NCI-H2196 (cell line): ENCODE data around the gene PLEKHA4.

ENCODE experiments used
- DNase-seq: peaks from one replicate; lab custom pipeline; 2025; ENCODE audit not compliant: unreplicated experiment; lab: John Stamatoyannopoulos, UW

Gene PLEKHA4

DNA sequence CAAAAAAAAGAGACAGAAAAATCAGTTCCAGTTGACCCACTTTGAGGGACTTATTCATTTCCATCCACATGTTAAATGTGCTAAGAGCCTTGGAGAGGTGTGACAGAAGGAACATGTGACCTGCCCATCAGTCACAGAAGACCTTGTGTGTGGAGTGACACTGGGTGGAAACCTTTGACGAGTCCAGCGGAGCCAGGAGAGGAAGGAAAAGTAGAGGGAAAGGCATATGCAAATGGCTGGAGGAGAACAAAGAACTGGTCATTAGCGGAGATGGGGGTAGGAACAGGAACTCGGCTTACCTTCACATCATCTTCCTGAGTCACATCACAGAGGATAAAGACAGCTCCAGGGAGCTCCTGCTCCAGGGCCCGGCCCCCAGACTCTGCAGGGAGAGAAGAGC lies 34.4 kb downstream of the PLEKHA4 start:
- DNase-seq = no peak

DNA sequence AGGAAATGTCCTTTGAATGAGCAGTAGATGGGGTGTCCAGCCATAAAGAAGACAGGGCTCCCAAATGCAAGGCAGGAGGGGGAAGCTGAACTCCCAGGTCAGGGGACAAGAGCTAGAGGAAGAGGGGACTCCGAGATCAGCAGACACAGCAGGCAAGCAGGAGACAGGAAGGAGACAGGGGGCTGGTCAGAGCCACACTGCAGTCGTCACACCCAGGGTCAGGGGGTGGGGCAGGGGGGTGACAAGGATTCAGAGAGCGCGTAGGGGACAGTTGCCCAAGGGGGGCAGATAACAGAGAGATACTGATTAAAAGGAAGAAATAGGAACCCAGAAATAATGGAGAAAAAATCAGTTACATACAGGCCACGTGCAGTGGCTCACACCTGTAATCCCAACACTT lies 35.4 kb downstream of the PLEKHA4 start:
- no peak for DNase-seq

DNA sequence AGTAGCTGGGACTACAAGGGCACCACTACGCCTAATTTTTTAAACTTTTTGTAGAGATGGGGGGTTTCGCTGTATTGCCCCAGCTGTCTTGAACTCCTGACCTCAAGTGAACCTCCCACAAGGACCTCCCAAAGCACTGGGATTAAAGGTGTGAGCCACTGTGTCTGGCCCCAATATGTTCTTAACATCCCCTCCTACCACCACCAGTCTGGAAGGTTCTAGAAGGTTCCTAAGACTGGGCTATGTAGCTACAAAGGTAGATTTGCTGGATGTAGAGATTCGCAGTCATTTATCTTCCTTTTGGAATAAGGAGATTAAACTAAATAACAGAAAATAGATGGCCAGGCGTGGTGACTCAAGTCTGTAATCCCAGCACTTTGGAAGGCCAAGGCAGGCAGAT lies 37.5 kb downstream of the PLEKHA4 start:
- no peak for DNase-seq

DNA sequence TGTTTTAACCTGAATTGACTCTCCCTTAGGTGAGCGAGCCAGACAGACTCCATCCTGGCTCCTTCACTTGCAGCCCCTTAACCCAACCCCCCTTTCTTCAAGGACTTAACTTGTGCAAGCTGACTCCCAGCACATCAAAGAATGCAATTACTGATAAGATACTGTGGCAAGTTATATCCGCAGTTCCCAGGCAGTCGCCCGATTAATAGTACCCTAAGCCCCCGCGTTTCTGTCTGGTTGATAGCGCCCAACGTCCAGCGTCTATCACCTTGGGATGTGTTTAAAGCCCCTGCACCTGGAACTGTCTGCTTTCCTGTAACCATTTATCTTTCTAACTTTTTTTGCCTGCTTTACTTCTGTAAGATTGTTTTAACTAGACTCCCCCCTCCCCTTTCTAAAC lies 38.3 kb downstream of the PLEKHA4 start:
- no peak for DNase-seq

DNA sequence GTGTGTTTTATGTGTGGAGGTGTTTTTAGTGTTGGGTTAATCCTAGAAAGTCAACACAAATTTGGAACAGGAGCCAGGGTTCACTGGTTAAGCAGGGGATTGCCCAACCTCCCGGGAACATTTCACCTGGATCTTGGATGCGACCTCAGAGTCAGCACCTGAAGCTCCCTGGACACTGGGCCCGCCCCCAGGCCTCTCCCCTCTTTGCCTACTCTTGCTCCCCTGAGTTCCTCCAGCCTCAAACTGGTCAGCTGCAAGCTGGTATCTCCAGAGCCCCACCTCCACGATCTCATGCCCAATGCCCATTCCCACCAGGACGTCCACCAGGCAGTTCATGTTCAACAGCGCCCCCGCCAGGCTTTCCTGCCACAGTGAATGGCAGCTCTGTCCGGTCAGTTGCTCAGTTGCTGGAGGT lies 41.8 kb downstream of the PLEKHA4 start:
- peak; percentile 50 for DNase-seq

DNA sequence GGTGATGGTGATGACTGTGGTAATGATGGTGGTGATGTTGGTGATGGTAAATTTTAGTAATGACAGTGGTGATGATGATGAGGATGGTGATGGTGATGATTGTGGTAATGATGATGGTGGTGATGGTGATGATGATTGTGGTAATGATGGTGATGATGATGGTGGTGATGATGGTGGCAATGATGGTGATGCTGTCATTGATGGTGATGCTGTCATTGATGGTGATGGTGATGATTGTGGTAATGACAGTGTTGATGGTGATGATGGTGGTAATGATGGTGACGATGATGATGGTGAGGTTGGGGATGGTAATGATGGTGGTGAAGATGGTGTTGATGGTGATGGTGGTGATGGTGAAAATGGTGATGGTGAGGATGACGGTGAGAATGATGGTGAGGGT lies 45.9 kb downstream of the PLEKHA4 start:
- no peak for DNase-seq

DNA sequence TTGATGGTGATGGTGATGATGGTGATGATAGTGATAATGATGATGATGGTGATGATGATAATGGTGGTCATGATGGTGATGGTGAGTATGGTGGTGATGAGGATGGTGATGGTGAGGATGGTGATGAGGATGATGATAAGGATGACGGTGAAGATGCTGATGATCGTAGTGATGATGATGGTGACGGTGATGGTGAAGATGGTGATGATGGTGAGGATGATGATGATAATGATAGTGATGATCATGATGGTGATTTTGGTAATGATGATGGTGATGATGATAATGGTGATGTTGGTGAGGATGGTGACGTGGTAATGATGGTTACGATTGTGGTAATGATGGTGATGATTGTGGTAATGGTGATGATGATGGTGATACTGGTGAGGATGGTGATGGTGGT lies 46.8 kb downstream of the PLEKHA4 start:
- no peak for DNase-seq

DNA sequence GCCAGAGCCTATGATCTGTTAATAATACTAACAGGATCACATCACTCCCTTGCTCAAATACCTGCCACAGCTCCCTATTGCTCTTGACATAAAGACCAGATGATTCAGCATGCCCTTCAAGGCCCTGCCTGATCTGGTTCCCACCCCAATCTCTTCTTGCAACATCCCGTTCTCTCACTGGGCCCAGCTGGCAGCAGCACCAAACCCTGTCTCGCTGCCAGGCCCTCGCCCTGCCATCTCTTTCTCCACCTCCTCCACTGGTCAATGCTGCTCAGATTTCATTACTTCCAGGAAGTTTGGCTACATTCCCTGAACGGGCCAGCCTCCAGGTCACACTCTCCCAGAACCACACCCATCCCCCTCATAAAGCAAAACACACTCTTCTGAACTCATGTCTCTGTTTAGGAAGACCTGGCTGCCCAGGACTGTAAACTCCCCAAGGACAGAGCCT lies 49.0 kb downstream of the PLEKHA4 start:
- DNase-seq = peak; percentile 95

DNA sequence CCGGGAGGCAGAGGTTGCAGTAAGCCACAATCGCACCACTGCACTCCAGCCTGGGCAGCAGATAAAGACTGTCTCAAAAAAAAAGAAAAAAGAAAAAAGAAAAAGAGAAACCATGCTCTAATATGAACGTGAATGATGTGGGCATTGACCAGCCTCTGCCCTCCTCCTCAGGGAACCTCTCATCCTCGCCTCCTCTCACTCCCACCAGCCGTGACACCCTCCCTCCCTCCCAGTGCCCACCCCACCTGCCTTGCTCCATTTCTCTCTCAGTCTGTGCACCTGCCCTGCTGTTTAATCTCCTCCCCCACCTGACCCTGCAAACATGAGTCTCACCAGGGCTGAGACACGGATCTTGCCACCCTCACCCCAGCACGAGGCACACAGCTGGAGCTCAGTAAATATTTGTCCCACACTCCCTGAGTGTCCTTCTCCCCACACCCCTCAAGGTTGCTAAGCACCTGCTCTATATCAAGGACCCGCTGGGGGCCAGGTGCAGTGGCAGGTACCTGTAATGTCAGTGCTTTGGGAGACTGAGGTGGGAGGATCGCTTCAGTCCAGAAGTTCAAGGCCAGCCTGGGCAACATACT lies 50.1 kb downstream of the PLEKHA4 start:
- peak; percentile 90 for DNase-seq

DNA sequence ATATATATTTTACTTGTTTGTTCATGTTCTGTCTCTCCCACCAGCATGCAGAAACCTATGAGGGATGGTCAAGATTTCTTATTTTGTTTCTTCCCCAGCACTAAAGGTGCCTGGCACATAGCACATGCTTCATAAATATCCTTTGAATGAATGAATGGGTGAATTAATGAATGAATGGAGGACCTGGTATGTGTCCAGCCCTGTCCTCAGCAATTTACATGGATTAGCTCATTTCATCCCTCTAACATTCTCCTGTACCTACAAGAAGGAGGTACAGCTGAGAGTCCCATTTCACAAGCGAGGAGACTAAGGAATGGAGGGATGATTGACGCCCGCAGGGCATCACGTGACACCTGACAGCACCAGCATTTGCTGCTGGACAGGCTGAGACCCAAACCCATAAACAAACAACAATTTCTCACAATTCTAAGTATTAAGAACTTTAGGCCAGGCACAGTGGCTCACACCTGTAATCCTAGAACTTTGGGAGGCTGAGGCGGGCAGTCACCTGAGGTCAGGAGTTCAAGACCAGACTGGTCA lies 50.8 kb downstream of the PLEKHA4 start:
- no peak for DNase-seq

DNA sequence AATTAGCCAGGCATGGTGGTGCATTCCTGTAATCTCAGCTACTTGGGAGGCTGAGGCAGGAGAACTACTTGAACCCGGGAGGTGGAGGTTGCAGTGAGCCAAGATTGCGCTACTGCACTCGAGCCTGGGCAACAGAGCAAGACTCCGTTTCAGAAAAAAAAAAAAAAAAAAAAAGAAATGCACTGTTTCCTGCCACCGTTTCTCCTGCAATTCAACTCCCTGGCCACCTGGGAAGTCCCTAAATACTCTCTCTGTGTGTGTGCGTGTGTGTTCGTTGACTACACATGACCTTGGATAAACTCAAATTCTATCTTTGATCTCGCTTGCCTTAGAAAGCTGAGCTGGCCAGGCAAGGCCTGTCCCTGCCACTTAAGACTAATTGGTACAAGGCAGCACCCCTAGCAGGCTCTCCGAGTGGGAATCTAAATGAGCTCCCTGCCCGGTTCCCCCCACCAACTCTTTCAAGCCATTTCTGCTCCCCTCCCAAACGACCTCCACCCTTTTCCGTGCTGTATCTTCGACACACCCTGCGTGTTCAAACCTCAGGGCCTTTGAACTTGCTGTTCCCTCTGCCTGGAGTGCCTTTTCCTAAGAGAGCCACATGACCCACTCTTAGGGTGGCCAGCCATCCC lies 52.4 kb downstream of the PLEKHA4 start:
- peak; percentile 66 for DNase-seq

DNA sequence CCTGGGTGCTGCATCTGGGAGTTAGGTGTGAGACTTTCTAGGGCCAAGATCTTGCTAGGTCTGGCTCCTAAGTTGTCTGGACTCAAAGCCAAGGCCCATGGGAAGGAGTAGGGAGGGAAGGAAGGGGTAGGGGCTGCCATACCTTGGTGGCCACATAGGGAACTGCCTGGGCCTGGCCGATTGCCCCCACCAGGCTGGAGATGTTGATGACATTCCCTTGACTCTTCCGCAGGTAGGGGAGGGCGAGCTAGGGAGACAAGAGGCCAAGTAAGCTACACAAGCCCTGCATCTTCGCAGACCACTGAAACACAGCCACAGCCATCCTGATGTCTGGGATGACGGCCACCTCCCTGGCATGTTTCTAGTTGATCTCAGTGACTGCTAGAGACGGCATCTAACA lies 53.5 kb downstream of the PLEKHA4 start:
- no peak for DNase-seq

DNA sequence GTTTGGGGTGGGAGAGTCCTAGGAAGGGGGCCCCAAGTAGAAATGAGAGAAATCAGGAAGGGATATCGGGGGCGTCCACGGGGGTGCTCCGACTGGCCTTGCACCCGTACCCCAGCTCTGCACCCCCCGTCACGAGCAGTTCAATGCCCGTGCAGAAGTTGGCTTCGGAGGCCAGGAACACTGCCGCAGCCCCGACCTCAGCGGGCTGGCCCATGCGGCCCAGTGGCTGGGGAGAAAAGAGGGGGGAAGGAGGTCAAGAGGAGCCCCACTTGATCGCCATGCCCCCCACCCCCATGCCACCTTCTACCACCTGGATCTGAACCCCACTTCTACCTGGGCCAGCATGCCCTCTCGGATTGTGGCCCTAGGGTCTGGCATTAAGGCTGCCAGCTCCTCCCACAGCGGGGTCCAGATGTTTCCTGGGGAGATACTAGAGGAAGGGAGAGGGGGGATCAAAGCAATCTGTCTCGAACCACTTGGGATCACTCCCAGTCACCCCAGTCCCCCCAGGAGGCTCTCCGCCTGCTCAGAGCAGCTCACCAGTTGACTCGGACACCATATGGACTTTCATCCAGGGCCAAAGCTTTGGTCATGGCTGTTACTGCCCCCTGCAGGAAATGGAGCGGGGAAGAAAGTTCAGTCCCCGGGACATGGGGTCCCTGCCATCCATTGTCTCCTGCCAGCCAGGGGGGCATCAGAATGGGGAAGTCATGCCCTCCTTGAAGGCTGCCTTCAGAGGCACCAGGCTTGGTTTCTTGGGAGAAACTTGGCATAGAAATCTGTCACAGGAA lies 55.1 kb downstream of the PLEKHA4 start:
- no peak for DNase-seq

DNA sequence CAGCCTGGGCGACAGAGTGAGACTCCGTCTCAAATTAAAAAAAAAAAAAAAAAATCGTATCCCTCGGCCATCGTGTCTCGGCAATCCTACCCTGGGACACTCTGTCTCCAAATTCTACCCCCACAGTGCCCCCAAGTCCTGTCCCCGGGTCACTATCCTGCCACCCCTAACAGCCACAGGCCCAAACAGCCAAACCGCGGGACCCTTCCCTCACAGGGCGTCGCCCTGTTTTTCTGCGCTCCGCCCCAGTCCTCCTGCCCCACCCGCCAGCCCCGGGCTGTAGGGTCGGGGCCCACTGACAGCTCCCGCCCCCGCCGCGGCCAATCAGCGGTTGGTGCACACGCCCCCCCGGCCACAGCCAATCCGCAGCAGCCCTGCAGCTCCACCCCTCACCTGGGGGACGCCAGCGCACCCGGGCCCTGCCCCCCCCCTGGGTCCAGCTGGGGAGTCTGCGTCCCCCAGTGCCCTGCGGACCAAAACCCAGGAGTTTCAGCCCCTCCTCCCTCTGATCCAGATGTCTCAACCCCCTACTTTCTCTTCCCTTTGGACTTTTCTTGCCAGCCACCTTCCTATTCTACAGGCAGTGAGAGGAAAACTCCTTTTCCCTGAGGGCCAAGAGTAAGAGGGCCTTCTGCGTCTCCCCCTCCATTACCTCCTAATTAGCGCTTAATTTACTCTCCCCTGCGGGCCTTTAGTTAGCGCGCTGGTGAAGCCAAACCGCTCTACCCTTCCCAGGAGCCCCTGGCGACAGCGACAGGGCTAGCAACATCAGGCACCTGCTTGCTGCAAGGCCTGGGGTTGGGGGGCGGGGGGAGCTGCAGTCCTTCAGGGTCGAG lies 56.1 kb downstream of the PLEKHA4 start:
- peak; percentile 87 for DNase-seq

DNA sequence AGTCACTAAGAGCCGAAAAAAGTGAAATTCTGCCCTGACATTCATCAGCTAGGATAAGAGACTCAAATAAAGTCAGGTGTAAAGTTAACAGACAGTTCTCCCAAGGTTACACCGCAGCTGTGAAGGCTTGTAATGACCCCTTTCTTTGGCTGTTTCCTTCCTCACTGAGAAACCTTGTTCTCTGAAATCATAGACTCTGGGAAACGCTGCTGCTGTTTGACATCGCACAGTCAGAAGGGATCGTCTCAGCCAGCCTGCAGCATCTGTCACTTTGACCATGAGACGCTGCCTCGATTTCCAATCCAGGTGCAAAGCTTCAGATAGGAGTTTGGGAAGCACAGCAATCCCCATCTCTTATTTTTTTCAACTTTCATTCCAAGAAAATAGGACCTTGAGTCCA lies 58.3 kb downstream of the PLEKHA4 start:
- no peak for DNase-seq

DNA sequence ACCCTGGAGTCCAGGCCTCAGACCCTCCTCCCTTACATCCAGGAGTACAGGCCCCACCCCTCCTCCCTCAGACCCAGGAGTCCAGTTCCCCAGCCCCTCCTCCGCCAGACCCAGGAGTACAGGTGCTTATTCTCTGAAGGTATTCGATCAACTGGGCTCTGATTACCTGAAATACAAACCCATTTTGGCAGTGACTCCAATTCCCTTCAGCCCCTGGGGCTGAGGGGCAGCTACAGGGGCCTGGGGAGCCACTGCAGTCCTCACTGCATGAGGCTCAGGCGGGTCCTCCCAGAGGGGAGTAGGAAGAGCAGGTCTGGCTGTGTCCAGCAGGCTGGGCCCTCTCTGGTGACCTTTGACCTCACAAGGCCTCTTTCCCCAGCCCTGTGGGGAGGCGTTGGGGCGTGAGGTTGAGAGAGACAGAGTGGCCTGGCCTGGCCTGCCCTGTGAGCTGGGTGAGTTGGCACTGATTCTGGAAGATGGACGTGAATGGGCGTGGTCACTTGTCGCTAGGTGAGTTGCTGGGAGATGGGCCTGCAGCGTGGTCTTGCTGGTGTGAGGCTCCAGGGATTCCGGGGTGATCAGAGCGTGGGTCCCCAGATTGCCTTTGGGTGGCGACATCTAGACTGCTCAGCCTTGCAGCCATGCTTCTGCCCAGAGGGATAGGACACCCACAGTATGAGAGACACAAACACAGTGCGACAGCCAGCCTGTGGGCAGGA lies 60.7 kb downstream of the PLEKHA4 start:
- peak; percentile 17 for DNase-seq

DNA sequence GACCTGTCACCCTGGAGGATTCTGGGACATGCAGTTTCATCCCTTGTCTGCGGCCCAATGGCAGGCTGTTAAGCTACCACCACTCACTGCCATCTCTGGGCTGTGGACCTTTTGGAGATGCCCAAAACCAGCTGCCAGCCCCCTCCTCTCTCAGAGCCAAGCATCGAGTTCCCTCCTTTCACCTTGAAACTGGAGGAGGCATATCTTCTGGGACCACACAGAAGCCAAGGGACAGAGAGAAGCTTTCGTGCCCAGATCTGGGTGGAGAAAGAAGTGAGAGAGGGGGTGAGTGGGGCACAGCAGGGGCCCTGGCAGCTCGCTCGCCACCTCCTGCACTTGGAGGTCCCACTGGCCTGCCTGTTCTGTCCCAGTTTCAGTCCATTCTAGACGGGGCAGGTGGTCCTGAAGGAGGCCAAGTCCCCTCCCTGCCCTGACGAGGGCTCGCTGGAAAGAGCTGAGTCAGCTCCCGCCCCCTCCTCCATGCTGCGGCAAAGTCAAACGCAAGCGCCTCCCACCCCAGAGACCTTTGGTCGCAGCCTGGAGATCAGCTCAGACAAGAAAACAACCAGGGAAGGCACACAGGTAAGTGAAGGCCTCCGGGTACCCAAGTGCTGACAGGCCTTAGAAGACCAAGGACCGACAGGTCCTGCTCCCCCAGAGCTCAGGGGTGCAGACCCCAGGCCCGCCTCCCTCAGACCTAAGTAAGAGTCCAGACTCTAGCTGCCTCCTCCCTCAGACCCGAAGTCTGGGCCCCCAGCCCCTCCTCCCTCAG lies 61.4 kb downstream of the PLEKHA4 start:
- peak; percentile 35 for DNase-seq

DNA sequence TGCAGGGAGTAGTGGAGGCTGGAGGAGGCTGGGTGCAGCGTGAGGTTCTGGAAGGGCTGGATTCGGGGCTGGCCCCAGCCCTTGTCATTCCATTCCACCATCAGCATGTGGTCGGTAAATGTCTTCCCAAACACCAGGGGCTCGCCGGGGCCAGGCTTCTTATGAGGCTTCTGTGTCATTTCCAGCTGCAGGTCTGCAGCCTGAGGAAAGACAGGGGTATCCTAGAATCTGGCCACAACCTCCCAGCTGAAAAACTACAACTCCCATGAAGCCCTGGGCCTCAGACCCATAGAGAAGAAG lies 61.9 kb downstream of the PLEKHA4 start:
- DNase-seq = no peak

DNA sequence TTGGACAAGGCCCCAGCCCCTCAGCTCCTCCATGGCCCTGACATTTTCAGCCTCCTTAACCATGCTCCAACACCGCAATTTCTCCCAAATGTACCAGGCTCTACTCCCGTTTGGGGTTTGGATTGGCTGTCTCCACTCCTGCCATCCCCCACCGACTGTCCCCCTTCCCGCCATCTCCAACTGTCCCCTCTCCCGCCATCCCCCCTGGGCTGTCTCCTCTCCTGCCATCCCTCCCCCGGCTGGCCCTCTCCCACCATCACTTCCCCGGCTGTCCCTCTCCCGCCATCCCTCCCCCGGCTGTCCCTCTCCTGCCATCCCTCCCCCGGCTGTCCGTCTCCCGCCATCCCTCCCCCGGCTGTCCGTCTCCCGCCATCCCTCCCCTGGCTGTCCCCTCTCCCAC lies 63.0 kb downstream of the PLEKHA4 start:
- DNase-seq = no peak

DNA sequence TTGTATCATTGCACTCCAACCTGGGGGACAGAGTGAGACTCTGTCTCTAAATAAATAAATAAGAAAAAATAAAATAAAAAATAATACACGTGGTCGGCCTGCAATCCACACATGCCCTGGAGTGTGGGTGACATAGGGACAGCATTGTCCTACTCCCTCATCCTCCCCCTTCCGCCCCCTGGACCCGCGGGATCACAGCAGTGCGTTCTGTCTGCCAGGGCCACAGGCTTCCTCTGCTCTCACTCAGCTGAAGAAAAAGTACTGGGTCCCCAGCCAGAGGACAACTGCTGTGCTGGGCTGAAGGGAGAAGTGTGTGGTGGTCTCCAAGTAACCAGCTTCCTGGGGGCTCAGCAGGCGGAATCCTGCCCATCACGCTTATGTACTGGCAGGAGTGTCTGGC lies 63.9 kb downstream of the PLEKHA4 start:
- DNase-seq = no peak
